GM23338 (cell line): ENCODE measurements around the gene CORO2A. TPM values are rescaled to one million over a fixed set of nuclear protein-coding genes. Genes with fewer than 3 reads are reported as not detected.

ENCODE experiments used
- ATAC-seq: fragments of 200-7000 bp; cut with Tn5 transposase; 3 replicates; pipeline ENCODE4 v1.9.1; 2020
- DNase-seq: peaks from one replicate; pipeline ENCODE4 v3.0.0-alpha.2; 2015; ENCODE audit warnings: low spot score
- H2AFZ ChIP-seq: fragments of 200-600 bp; sonication (generic); 2 replicates; pipeline ENCODE4 v1.8.0; 2016; ENCODE audit warnings: antibody characterized with exemption, mild to moderate bottlenecking, moderate library complexity
- H3F3A ChIP-seq: fragments of 200-600 bp; sonication (generic); replicated peaks from 2 replicates; pipeline ENCODE4 v1.8.0; 2017; ENCODE audit warnings: antibody characterized with exemption, mixed run types, low read depth
- H3K27ac ChIP-seq: fragments of 200-600 bp; sonication (generic); 2 replicates; pipeline ENCODE4 v1.6.1; 2016; ENCODE audit warnings: low read depth
- H3K27me3 ChIP-seq: fragments of 200-600 bp; sonication (generic); 2 replicates; pipeline ENCODE4 v1.8.0; 2016; ENCODE audit warnings: mild to moderate bottlenecking, mixed run types, moderate library complexity; ENCODE audit not compliant: insufficient read depth
- H3K36me3 ChIP-seq: fragments of 200-600 bp; sonication (generic); 2 replicates; pipeline ENCODE4 v1.8.0; 2016; ENCODE audit warnings: mild to moderate bottlenecking; ENCODE audit not compliant: insufficient read depth
- H3K4me1 ChIP-seq: fragments of 200-600 bp; sonication (generic); 2 replicates; pipeline ENCODE4 v1.8.0; 2016; ENCODE audit warnings: mild to moderate bottlenecking, moderate library complexity; ENCODE audit not compliant: insufficient read depth
- H3K4me2 ChIP-seq: fragments of 200-600 bp; sonication (generic); 2 replicates; pipeline ENCODE4 v1.7.1; 2017; ENCODE audit warnings: mixed run types
- H3K4me3 ChIP-seq: fragments of 200-600 bp; sonication (generic); 2 replicates; pipeline ENCODE4 v1.6.1; 2016; ENCODE audit warnings: mixed run types
- H3K79me2 ChIP-seq: fragments of 200-600 bp; sonication (generic); replicated peaks from 2 replicates; pipeline ENCODE4 v1.8.0; 2017; ENCODE audit warnings: mild to moderate bottlenecking; ENCODE audit not compliant: insufficient read depth
- H3K9me2 ChIP-seq: fragments of 200-600 bp; sonication (generic); 2 replicates; pipeline ENCODE4 v1.8.0; 2017; ENCODE audit not compliant: insufficient read depth
- H4K20me1 ChIP-seq: fragments of 200-600 bp; sonication (generic); replicated peaks from 2 replicates; pipeline ENCODE4 v1.8.0; 2017; ENCODE audit warnings: mild to moderate bottlenecking; ENCODE audit not compliant: insufficient read depth
- H3K27ac Mint-ChIP-seq: 2 replicates; pipeline ENCODE4 v1.8.0; 2020; ENCODE audit warnings: inconsistent platforms, mild to moderate bottlenecking, moderate library complexity, mixed read lengths
- H3K27me3 Mint-ChIP-seq: 3 replicates; pipeline ENCODE4 v1.8.0; 2022; ENCODE audit warnings: low read depth, mild to moderate bottlenecking, moderate library complexity, mixed read lengths, inconsistent platforms; ENCODE audit not compliant: insufficient read depth, poor library complexity
- H3K36me3 Mint-ChIP-seq: 3 replicates; pipeline ENCODE4 v1.8.0; 2021; ENCODE audit warnings: low read depth, mild to moderate bottlenecking, inconsistent platforms, moderate library complexity, mixed read lengths
- H3K4me1 Mint-ChIP-seq: 3 replicates; pipeline ENCODE4 v1.8.0; 2020; ENCODE audit warnings: mild to moderate bottlenecking, inconsistent platforms, mixed read lengths
- H3K4me3 Mint-ChIP-seq: 3 replicates; pipeline ENCODE4 v1.8.0; 2021; ENCODE audit warnings: moderate library complexity, mild to moderate bottlenecking, inconsistent platforms, mixed read lengths
- H3K9me3 Mint-ChIP-seq: 3 replicates; pipeline ENCODE4 v1.8.0; 2020; ENCODE audit warnings: moderate library complexity, mild to moderate bottlenecking, inconsistent platforms, mixed read lengths
- CREB1 ChIP-seq: fragments of 250-450 bp; sonication (Bioruptor Pico); IDR thresholded peaks from 2 replicates; pipeline ENCODE4 v1.5.0; 2020; ENCODE audit warnings: low read depth, mild to moderate bottlenecking, moderate library complexity
- ETS1 ChIP-seq: IDR thresholded peaks from 2 replicates; pipeline ENCODE4 v1.6.1; 2016; ENCODE audit warnings: antibody characterized with exemption
- EZH2 ChIP-seq: fragments of 200-600 bp; sonication (generic); IDR thresholded peaks from one replicate; pipeline ENCODE4 v1.8.0; 2017; ENCODE audit warnings: antibody characterized with exemption, mild to moderate bottlenecking, low read depth; ENCODE audit not compliant: unreplicated experiment
- EZH2phosphoT487 ChIP-seq: fragments of 200-600 bp; sonication (generic); IDR thresholded peaks from one replicate; pipeline ENCODE4 v1.8.1; 2018; ENCODE audit warnings: antibody characterized with exemption; ENCODE audit not compliant: unreplicated experiment
- JUNB ChIP-seq: IDR thresholded peaks from one replicate; pipeline ENCODE4 v1.6.1; 2016; ENCODE audit warnings: antibody characterized with exemption; ENCODE audit not compliant: unreplicated experiment
- NANOG ChIP-seq: IDR thresholded peaks from 2 replicates; pipeline ENCODE4 v1.6.1; 2016; ENCODE audit warnings: antibody characterized with exemption, borderline replicate concordance
- POLR2AphosphoS5 ChIP-seq: IDR thresholded peaks from 2 replicates; pipeline ENCODE4 v1.6.1; 2016; ENCODE audit warnings: antibody characterized with exemption, low read depth
- REST ChIP-seq: IDR thresholded peaks from one replicate; pipeline ENCODE4 v1.6.1; 2018; ENCODE audit warnings: antibody characterized with exemption; ENCODE audit not compliant: unreplicated experiment
- STAT1 ChIP-seq: IDR thresholded peaks from one replicate; pipeline ENCODE4 v1.6.1; 2016; ENCODE audit warnings: antibody characterized with exemption; ENCODE audit not compliant: unreplicated experiment
- ZNF462 ChIP-seq: fragments of 250-450 bp; sonication (Bioruptor Pico); IDR thresholded peaks from 2 replicates; pipeline ENCODE4 v1.5.0; 2020; ENCODE audit warnings: mild to moderate bottlenecking, moderate library complexity
- polyA plus RNA-seq: library from polyadenylated mRNA; unstranded; fragments of >200 nt; fragmentation: Nextera tagmentation; extraction: Ambion mirVana; gene quantifications from 2 replicates; pipeline ENCODE4 v1.2.1, GENCODE V29; 2016
- total RNA-seq: library from RNA; depleted of rRNA; stranded (reverse); fragments of >200 nt; shearing (Covaris generic); gene quantifications from 2 replicates; pipeline ENCODE4 v1.2.3, GENCODE V29; 2014

Gene CORO2A
- total and polyA plus RNA-seq, 2 experiments from 2014 or later = 12.9 to 27.6 TPM

- Mint-ChIP-seq H3K36me3 (no peaks in the 10 kb centered on the region), H3K27ac (no peak overlapping the region), H3K4me1 (peaks cover 32% of the 10 kb centered on the region), H3K27me3 (peaks cover 27% of the 10 kb centered on the region), H3K9me3 (no peaks in the 10 kb centered on the region; the same call in 2 of the 3 replicates), H3K4me3 (peak overlapping the region; percentile 71)
- ATAC-seq (peak; percentile 45), DNase-seq (peak; percentile 60)
- Histone ChIP-seq H3F3A (peaks cover 3% of the 10 kb centered on the region; the same call in 1 of the 2 replicates), H3K27ac (no peak overlapping the region), H3K4me3 (peak overlapping the region; percentile 86), H4K20me1 (no peaks in the 10 kb centered on the region; the same call in 1 of the 2 replicates), H3K4me1 (peaks cover 18% of the 10 kb centered on the region), H3K4me2 (peak overlapping the region; percentile 91), H3K9me2 (no peaks in the 10 kb centered on the region), H3K79me2 (peaks cover 35% of the 10 kb centered on the region), H3K36me3 (no peaks in the 10 kb centered on the region), H3K27me3 (no peaks in the 10 kb centered on the region), H2AFZ (peak overlapping the region; percentile 88)
- TF ChIP-seq REST (no peak), EZH2 (no peak), ETS1 (peak; percentile 42; the same call in 1 of the 2 replicates), STAT1 (no peak)
Observed at GRCh38 chr9:98191671-98192502, 550 bp downstream of the CORO2A start.

DNA sequence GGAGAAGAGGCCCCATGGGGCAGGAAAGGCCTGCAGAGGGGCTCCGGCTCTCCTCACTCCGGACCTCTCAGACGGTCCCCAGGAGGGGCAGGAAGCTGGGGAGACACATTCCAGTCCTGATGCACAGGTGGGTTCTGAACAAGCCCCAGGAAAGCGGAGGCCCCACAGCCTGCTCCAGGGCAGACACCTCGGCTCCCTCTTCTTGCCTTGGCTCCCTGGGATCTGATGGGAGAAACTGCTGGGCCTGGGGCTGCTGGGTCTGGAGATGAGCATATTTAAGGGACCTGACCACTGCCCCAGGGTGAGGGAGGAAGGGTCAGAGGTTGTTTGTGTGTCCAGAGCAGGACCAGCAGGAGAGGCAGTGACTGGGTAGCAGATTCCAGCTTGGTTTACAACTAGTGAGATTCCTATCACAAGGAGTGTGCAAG, 1.2 kb downstream of the CORO2A start:
- Histone ChIP-seq H3K9me2 (no peaks in the 10 kb centered on the region), H3K4me1 (peaks cover 18% of the 10 kb centered on the region), H3K79me2 (peaks cover 37% of the 10 kb centered on the region), H3F3A (peaks cover 3% of the 10 kb centered on the region; the same call in 1 of the 2 replicates), H2AFZ (no peak overlapping the region), H3K4me2 (peak overlapping the region; percentile 91), H4K20me1 (no peaks in the 10 kb centered on the region; the same call in 1 of the 2 replicates), H3K4me3 (peak overlapping the region; percentile 86), H3K27ac (no peak overlapping the region), H3K27me3 (no peaks in the 10 kb centered on the region), H3K36me3 (no peaks in the 10 kb centered on the region)
- ATAC-seq (no peak), DNase-seq (no peak)
- H3K27me3 Mint-ChIP-seq = peaks cover 22% of the 10 kb centered on the region
- peaks cover 32% of the 10 kb centered on the region for H3K4me1 Mint-ChIP-seq
- H3K36me3 Mint-ChIP-seq = no peaks in the 10 kb centered on the region
- H3K9me3 Mint-ChIP-seq = no peaks in the 10 kb centered on the region; the same call in 2 of the 3 replicates
- peak overlapping the region; percentile 71 for H3K4me3 Mint-ChIP-seq
- H3K27ac Mint-ChIP-seq = no peak overlapping the region
- TF ChIP-seq POLR2AphosphoS5 (no peak), EZH2phosphoT487 (no peak), ZNF462 (CRISPR knock-in tag) (no peak), CREB1 (CRISPR knock-in tag) (no peak), EZH2 (no peak), JUNB (no peak), NANOG (no peak)
